ENCODE results near the gene ORAI2.
A peak's percentile ranks its signal among the peaks of the same experiment; 100 is the strongest.

The ORAI2 gene

DNA sequence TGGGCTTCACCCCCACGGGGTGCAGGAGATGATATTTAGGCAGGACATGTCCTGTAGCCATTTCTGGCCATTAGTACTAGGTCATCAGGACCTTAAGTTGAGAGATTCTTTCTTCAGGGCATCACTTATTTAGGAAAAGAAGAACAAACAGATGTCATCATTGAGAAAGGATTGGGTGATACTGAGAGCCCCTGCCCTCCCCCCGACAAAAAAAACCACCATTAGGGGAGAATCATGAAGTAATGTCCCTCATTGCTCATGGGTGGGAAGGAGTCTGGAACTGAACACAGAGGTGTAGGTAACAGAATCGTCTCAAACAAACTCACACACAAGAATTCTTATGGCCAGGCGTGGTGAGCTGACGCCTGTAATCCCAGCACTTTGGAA is 6.4 kb upstream of the ORAI2 start:
- TF ChIP-seq, protein P1, sequence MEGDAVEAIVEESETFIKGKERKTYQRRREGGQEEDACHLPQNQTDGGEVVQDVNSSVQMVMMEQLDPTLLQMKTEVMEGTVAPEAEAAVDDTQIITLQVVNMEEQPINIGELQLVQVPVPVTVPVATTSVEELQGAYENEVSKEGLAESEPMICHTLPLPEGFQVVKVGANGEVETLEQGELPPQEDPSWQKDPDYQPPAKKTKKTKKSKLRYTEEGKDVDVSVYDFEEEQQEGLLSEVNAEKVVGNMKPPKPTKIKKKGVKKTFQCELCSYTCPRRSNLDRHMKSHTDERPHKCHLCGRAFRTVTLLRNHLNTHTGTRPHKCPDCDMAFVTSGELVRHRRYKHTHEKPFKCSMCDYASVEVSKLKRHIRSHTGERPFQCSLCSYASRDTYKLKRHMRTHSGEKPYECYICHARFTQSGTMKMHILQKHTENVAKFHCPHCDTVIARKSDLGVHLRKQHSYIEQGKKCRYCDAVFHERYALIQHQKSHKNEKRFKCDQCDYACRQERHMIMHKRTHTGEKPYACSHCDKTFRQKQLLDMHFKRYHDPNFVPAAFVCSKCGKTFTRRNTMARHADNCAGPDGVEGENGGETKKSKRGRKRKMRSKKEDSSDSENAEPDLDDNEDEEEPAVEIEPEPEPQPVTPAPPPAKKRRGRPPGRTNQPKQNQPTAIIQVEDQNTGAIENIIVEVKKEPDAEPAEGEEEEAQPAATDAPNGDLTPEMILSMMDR (IDR thresholded peaks at IDR 0.05; ENCODE audit: extremely low read depth, insufficient read depth, missing control alignments), result no peak
- DNase-seq (ENCODE audit: low spot score), result no peak
- in situ Hi-C loops (cut with MboI; ENCODE audit: low pct_unique_long_range_greater_than_20kb, low sequenced_read_pairs, unreplicated experiment), result no loop called here

DNA sequence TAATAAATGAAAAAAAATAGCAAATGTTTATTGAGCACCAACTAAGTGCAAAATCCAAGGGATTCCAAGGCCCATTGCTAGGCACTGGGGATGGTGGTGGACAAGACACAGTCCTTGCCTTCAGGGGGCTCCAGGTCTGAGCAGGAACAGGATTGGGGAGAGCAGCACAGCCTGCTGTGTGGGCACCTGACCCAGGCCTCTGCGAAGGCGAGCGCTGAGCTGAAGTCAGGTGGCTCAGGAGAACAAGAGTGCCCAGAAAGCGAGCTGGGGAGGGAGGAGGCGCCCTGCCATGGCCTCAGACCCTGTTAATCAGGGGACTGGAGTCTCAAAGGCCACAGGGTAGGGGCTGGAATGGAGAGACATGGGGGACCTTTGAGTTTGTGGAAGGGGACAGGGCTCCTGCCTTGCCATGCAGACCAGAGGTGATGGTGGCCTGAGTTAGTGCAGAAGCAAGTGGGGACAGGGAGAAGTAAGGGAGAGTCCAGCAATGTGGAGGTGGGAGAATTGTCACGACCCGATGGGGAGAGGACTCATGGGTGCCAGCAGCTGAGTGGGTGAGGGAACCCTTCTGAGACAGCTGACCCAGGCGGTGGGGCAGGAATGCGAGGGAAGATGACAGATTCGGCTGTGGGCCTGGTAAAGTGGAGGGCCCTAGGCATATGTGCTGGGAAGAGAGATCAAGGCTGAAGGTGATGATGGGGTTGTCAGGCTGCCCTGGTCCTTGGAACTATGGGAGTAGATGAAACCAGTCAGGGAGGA is 4.1 kb upstream of the ORAI2 start:
- in situ Hi-C loops (cut with MboI; ENCODE audit: low pct_unique_long_range_greater_than_20kb, low sequenced_read_pairs, unreplicated experiment), result no loop called here
- TF ChIP-seq, protein P1 (IDR thresholded peaks at IDR 0.05; ENCODE audit: extremely low read depth, insufficient read depth, missing control alignments), result no peak
- DNase-seq (ENCODE audit: low spot score), result no peak

DNA sequence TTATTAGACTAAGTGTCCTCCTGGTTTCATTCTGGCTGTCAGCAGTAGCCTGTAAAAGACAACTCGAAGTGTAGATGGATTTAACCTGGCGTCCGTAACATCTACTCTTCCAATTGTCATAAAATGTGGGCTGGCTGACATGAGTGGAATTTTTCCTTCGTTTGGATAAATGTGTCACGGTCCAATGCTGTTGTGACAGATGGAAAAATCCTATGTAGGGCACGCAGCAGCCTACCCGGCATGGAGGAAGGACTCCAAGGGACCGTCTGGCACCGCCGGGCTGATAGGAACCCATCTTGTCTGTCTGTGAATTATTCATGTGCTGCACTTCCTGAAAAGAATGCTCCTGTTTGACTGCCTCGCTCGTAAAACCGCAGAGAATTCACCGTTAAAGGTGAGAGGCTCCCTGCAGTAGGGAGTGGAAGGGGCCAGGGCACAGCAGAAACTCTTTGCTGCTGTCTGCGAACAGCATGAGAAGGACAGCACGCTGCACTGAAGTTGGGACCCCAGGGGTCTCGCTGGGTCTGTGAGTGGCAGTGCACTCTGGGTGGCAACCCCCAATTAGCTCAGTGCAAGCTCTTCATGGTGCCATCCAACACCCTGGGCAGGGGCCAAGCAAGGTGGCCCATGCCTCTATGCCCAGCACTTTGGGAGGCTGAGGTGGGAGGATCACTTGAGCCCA is 1.6 kb upstream of the ORAI2 start:
- TF ChIP-seq, protein P1 (IDR thresholded peaks at IDR 0.05; ENCODE audit: extremely low read depth, insufficient read depth, missing control alignments), result no peak
- in situ Hi-C loops (cut with MboI; ENCODE audit: low pct_unique_long_range_greater_than_20kb, low sequenced_read_pairs, unreplicated experiment), result no loop called here
- peak; percentile 64 for DNase-seq (ENCODE audit: low spot score)

DNA sequence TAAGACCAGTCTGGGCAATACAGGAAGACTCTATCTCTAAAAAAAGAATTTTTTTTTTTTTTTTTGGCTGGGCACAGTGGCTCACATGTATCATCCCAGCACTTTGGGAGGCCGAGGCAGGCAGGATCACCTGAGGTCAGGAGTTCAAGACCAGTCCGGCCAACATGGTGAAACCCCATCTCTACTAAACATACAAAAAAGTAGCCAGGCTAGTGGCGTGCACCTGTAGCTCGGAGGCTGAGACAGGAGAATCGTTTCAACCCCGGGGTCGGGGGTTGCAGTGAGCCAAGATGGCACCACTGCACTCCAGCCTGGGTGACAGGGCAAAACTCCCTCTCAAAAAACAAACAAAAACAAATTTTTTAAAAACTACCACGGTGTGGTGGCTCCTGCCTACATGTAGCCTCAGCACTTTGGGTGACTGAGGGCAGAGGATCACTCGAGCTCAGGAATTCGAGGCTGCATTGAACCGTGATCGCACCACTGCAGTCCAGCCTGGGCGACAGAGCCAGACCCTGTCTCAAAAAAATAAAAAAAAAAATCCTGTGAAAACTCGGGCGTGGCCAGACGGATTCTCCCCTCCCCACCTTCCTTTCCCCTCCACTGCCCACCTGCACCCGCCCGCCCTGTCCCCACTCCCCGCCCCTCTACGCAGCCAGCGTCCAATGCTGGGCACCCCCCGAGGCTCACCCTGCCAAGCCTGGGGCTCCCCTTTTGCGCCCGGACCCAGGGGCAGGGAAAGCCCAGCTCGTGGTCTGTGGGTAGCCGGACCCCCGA is 745 bp upstream of the ORAI2 start:
- peak; percentile 54 for DNase-seq (ENCODE audit: low spot score)
- in situ Hi-C loops (cut with MboI; ENCODE audit: low pct_unique_long_range_greater_than_20kb, low sequenced_read_pairs, unreplicated experiment), result no loop called here
- TF ChIP-seq, protein P1 (IDR thresholded peaks at IDR 0.05; ENCODE audit: extremely low read depth, insufficient read depth, missing control alignments), result no peak

DNA sequence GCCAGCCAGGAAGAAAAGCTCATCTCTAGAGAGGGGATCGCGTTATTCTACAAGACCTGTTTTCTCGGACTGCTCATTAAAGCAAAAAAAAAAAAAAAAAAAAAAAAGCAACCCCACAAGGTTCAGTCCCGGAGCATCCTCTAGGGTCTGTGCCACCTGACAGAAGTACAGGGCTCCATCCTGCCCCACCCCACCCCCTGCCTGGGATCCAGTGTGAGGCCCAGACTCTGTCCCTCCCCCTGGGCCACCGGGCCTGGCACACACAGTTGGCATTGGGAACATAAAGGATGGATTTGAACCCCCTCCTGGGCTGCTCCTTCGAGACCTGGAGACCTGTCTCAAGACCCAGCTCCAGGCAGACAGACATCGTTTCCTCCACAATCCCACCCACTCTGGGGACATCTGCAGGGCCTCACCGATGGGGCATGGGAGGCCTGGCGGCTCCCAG is 688 bp downstream of the ORAI2 start:
- in situ Hi-C loops (cut with MboI; ENCODE audit: low pct_unique_long_range_greater_than_20kb, low sequenced_read_pairs, unreplicated experiment), result no loop called here
- TF ChIP-seq, protein P1 (IDR thresholded peaks at IDR 0.05; ENCODE audit: extremely low read depth, insufficient read depth, missing control alignments), result no peak
- DNase-seq (ENCODE audit: low spot score), result no peak

DNA sequence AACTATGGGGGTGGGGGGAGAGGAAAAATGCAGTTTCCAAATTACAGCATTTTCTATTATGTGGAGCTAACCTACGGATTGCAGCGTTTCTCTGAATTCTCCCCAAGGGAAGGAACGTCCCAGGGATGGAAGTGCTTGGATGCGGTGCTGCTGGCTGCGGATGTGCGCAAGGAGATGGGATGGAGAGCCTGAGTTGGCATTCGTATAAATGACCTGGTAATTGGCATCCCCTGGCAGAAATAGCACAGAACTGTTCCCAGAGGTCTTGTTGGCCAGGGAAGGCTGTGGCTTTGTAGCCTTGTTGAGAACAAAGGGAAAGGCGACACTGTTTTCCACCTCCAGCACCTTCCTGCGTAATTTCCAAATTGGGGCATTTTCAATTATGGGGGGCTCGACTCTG is 2.7 kb downstream of the ORAI2 start:
- TF ChIP-seq, protein P1 (IDR thresholded peaks at IDR 0.05; ENCODE audit: extremely low read depth, insufficient read depth, missing control alignments), result no peak
- in situ Hi-C loops (cut with MboI; ENCODE audit: low pct_unique_long_range_greater_than_20kb, low sequenced_read_pairs, unreplicated experiment), result no loop called here
- no peak for DNase-seq (ENCODE audit: low spot score)
